Measurements from ENCODE around the gene PRKN.

GRCh38 chr6:161926324-161926723 is 801.2 kb downstream of the PRKN start:
- TF ChIP-seq CTCF (IDR thresholded peaks at IDR 0.05; ENCODE audit: extremely low read depth in 1 of 2, insufficient read depth in 1 of 2, low read depth in 1 of 2, low read length in 2 of 2) (no peak), JUN (IDR thresholded peaks at IDR 0.05; ENCODE audit: borderline replicate concordance, insufficient read depth, insufficient read length, low read depth) (no peak), POLR2AphosphoS5 (IDR thresholded peaks at IDR 0.05; ENCODE audit: insufficient read depth, low read depth, low read length) (no peak), POLR2A (IDR thresholded peaks at IDR 0.05; ENCODE audit: low read depth, low read length) (no peak), EZH2 (IDR thresholded peaks at IDR 0.05; ENCODE audit: borderline replicate concordance, low read depth, low read length, severe bottlenecking) (no peak)

Measured in endothelial cell of umbilical vein (primary cell).